Measurements from ENCODE around the gene AGPAT4. TPM values are rescaled to one million over a fixed set of nuclear protein-coding genes. Genes with fewer than 3 reads are reported as not detected.
"Not testable (repeated sequence)": the region's sequence is repeated elsewhere in the genome, so short reads cannot be mapped to it uniquely, and the experiment has no call there.

Gene AGPAT4
- total RNA-seq, 1 donor from 2014 or later, result 23.7 TPM

- no peak for TF ChIP-seq CTCF (IDR thresholded peaks at IDR 0.05; ENCODE audit: unreplicated experiment)
- no peak for DNase-seq (ENCODE audit: low spot score in 2 of 2, unreplicated experiment in 2 of 2)
- no peak overlapping the region for H3K27ac Mint-ChIP-seq
- no peak overlapping the region for H3K4me3 Mint-ChIP-seq
- H3K4me1 Mint-ChIP-seq, result no peaks in the 10 kb centered on the region
- peaks cover 20% of the 10 kb centered on the region for H3K9me3 Mint-ChIP-seq
- H3K36me3 Mint-ChIP-seq, result no peaks in the 10 kb centered on the region
- no peaks in the 10 kb centered on the region for H3K27me3 Mint-ChIP-seq (ENCODE audit: low read depth)
These were observed 40.2 kb upstream of the AGPAT4 start for GRCh38 chr6:161313940-161314509.

GRCh38 chr6:161313475-161313874 lies 39.6 kb upstream of the AGPAT4 start:
- not testable (repeated sequence) for H3K36me3 Mint-ChIP-seq; H3K4me3 Mint-ChIP-seq; DNase-seq (ENCODE audit: low spot score in 2 of 2, unreplicated experiment in 2 of 2)

GRCh38 chr6:161309774-161310173 lies 35.9 kb upstream of the AGPAT4 start:
- peaks cover 25% of the 10 kb centered on the region for H3K9me3 Mint-ChIP-seq
- not testable (repeated sequence) for H3K4me1 Mint-ChIP-seq; H3K27ac Mint-ChIP-seq; DNase-seq (ENCODE audit: low spot score in 2 of 2, unreplicated experiment in 2 of 2); H3K27me3 Mint-ChIP-seq (ENCODE audit: low read depth); H3K36me3 Mint-ChIP-seq; H3K4me3 Mint-ChIP-seq

More at GRCh38 chr6:161313475-161313874, 39.6 kb upstream of the AGPAT4 start:
- H3K9me3 Mint-ChIP-seq, result peaks cover 20% of the 10 kb centered on the region
- not testable (repeated sequence) for H3K27ac Mint-ChIP-seq; H3K4me1 Mint-ChIP-seq; H3K27me3 Mint-ChIP-seq (ENCODE audit: low read depth)

GRCh38 chr6:161308075-161308655 lies 34.3 kb upstream of the AGPAT4 start:
- no peaks in the 10 kb centered on the region for H3K4me1 Mint-ChIP-seq
- TF ChIP-seq CTCF (IDR thresholded peaks at IDR 0.05; ENCODE audit: unreplicated experiment), result no peak
- DNase-seq (ENCODE audit: low spot score in 2 of 2, unreplicated experiment in 2 of 2), result no peak
- H3K27me3 Mint-ChIP-seq (ENCODE audit: low read depth), result no peaks in the 10 kb centered on the region
- H3K4me3 Mint-ChIP-seq, result no peak overlapping the region
- peaks cover 25% of the 10 kb centered on the region for H3K9me3 Mint-ChIP-seq
- no peak overlapping the region for H3K27ac Mint-ChIP-seq
- H3K36me3 Mint-ChIP-seq, result no peaks in the 10 kb centered on the region

GRCh38 chr6:161305860-161306259 lies 32.0 kb upstream of the AGPAT4 start:
- Mint-ChIP-seq H3K27me3 (ENCODE audit: low read depth) (no peaks in the 10 kb centered on the region), H3K4me3 (no peak overlapping the region), H3K27ac (no peak overlapping the region), H3K9me3 (peaks cover 22% of the 10 kb centered on the region), H3K36me3 (no peaks in the 10 kb centered on the region), H3K4me1 (no peaks in the 10 kb centered on the region)
- no peak for DNase-seq (ENCODE audit: low spot score in 2 of 2, unreplicated experiment in 2 of 2)
- no peak for TF ChIP-seq CTCF (IDR thresholded peaks at IDR 0.05; ENCODE audit: unreplicated experiment)

GRCh38 chr6:161303628-161304340 lies 29.9 kb upstream of the AGPAT4 start:
- Mint-ChIP-seq H3K4me3 (no peak overlapping the region), H3K4me1 (no peaks in the 10 kb centered on the region), H3K36me3 (no peaks in the 10 kb centered on the region), H3K27me3 (ENCODE audit: low read depth) (no peaks in the 10 kb centered on the region), H3K27ac (no peak overlapping the region), H3K9me3 (peaks cover 23% of the 10 kb centered on the region)
- TF ChIP-seq CTCF (IDR thresholded peaks at IDR 0.05; ENCODE audit: unreplicated experiment), result no peak
- no peak for DNase-seq (ENCODE audit: low spot score in 2 of 2, unreplicated experiment in 2 of 2)
